ENCODE measurements around the gene C17orf67.

The C17orf67 gene

DNA sequence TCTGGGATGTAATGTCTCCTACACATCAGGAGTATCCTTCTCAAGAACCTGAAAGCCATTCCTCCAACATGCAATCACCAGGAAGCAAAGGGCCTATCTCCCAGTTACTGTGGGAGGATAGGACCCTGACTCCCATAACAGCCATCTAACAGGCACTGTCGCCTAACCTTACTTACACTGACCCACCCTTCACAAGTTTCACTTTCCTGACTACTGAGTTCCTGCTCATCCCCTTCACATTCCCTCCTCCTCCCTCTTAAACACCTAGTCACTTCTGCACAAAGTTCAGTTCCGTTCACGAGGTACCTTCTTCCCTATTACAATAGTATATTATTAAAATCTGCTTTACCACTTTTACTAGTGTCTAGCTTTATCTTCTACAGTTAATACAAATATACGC lies 1.3 kb downstream of the C17orf67 start:
- no peak for DNase-seq

DNA sequence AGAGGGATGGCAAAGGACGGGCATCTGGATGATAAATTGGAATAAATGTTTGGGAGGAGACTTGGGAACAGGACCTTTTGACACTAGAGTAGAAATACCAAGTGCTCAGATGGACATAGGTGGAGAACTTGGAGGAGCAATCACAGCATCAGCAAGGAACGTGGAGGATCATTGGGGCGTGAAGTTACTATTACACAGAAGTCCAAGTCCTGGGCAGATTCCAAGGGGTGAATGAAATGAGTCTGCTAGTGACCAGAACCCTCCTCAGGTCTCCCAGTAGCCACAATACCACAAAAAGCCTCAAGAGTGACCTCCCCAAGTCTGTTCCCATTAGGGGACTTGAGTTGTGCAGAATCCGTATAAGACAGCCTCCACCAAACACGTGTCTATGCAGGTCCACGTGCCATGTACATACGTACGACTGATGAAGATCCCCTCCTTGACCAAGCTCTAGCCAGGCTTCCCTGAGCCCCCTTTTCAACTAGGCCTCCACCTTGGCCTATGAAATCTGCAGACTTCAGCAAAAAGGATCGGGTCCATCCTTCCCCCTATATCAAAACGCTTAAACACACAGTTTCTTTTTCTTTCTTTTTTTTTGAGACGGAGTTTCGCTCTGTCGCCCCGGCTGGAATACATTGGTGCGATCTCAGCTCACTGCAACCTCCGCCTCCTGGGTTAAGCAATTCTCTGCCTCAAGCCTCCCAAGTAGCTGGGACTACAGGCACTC lies 2.2 kb downstream of the C17orf67 start:
- no peak for DNase-seq

DNA sequence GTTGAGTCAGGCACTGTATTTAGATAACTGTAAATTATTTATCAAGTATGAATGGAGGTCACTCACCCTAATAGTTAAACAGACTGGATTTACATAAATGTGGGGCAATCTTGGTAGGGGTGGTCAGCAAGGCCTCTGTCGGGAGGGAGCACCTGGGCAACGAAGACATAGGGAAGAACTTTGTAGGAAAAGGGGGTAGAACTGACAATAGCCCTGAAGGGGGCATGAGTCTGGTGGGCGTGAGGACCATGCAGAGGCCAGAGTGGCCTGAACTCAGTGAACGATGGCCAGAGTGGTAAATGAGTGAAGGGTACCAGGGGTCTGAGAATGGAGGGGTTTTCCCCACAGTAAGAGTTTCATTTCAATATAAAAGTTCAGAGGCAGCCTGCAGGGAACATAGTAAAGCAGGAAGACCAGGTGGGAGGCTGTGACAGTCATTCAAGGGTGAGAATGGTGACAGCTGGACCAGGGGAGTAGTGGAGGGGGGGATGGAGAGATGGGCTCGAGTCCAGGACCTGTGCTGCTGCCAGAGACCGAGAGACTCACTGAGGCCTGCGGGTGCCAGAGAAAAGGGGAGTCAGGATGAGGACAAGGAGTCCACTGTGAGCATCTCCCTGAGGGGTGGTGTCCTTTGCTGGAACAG lies 2.9 kb downstream of the C17orf67 start:
- DNase-seq: no peak

DNA sequence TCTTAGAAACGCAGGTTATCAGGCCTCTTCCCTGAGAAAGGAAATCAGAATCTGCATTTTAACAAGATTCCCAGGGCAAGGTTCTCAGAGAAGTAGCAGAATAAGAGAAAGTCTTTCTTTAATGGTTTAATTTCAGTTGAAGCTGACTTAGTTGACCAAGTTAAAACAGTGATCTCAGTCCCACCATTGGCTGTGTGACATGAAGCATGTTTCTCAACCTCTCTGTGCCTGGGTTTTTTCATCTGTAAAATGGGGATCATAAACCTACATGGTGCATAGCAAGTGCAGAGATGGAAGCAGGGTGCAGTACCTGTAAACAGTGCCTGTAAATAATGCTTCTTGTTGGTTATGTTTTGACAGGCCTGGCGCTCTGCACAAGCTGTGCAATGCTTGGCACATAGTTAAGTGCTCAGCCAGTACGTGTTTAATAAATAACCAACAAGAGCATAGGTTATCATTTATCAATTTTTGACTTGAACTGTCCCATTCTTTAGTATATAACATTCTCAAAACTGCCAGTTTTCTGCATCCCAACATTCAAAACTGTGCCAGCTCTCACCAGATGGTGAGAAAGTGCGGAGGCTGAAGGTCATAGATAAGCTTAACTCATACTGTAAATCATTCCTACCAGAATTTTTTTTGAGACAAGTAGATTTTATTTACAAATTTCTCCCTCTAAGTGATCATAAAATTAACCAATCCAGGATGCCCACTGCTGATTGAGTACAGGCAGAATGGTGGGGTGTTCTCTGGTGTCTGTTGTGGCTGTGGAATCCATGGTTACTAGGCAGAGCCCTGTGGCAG lies 6.9 kb downstream of the C17orf67 start:
- DNase-seq: no peak

DNA sequence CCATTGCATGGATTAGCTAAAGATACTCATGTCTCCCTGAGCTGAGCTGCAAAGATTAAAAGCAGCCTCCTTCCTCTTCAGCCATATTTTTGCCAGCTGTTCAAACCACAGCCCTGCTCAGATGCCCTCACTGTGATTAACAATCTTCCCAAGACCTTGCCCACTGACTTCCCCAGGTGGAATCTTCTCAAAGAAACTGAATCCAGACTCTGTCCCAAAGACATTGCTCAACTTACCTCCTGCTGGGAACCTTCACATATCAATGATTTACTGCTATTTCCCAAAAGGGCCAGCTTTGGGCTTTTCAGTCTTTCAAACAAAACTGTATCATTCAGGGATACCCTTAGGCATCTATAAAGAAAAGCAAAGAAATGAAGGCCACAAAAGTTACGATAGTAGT lies 9.2 kb downstream of the C17orf67 start:
- DNase-seq: no peak

DNA sequence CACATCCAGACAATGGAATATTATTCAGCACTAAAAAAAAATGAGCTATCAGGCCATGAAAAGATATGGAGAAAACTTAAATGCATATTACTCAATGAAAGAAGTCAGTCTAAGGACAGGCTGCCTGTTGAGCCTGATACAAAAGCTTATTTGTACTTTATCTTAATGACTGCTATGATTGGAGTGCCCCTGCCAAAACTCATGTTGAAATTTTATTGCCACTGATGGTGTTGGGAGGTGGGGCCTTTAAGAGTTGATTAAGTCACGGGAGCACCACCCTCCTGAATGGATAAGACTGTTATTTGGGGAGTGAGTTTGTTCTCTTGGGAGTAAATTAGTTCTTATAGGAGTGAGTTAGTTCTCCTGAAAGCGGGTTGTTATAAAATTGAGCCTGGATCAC lies 9.9 kb downstream of the C17orf67 start:
- DNase-seq: no peak

DNA sequence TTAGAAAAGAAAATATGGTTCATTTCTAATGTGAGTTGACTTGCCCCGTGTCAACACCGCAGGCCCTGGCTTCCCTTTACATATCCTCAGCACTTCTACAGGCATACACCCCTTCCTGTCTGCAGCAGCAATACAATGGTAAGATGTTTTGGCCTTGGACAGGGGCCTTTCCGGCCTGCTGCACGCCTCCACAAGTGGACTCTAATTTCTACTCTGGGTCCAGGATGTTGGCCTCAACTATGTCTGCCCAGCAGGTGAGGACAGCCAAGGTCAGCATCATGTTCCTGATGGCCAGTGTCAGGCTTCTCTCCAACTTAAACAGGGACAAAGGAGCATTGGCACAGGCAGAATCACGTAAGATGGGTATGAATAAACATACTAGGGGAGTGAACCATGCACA lies 11.0 kb downstream of the C17orf67 start:
- no peak for DNase-seq

DNA sequence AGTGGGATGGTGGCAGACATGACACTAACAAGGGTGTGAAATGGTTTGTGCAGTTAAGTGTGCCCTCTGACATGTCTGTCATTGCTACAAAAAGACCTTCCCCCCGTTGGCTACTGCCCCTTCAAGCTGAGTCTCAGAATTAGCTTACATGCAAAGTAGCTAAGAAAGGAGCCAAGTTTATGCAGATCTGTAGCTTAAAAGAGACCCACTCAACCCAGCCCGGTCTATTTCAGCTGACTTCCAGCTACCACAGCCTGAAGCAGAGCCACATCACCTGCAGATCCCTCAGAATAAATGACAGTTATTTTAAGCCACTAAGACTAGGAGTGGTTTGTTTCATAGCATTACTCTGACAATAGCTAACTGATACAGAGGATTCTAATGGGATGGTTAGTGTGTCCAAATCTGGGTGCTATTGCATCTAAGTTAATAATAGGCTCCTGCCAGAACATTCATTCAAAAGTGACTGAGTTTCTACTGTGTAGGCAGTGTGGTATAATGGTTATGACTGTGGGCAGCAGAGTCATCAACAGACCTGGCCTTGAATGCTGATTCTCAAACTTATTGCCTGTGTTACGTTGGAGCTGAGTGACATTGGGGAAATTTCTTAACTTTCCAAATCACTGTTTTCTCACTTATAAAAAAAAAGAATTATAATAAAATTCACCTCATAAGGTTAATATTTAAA lies 11.7 kb downstream of the C17orf67 start:
- DNase-seq: no peak

DNA sequence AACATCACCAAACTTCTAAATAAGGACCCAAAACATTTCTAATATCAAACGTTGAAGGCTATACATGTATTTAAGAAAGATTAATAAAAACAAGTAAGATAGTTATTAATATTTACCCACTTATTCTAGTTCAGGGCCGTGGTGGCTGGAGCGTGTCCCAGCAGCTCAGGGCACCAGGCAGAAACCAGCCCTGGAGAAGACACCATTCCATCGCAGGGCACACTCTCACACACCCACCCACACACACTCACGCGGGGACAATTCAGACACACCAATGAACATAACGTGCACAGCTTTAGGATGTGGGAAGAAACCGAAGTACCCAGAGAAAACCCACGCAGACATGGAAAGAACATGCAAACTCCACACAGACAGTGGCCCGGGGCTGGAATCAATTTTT lies 13.5 kb downstream of the C17orf67 start:
- DNase-seq: no peak

DNA sequence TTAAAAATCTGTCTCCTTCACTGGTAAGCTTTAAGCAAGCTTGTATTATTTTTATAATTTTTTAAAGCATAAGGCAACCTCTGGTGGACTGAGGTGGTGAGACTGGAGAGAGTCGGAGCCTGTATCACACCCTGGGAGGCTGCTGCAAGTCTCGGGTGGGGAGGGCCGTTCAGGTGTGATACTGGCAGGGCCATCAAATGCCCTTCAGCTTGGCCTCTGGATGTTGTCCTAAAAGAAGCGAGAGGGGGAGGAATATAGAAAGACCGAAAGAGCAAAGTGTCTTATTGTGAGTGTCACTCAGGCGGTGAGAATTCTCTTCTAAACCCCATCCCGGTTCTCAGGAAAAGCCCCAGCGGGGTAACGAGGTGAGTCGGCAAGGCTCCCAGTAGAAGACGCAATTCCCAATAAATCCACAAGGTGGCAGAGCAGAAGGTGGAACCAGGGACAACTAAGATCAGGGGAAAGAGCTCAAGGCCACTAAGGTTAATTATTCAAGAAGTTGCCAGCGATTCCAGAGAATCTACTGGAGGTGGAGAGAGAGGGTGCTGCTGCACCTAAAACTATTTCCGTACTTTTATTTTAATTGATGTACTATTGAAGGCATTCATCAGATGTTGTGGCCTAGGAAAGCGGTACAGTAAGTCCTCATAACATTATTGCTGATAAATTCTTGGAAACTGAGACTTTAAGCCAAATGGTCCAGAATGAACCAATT lies 14.1 kb downstream of the C17orf67 start:
- DNase-seq: peak; percentile 62 to 67

DNA sequence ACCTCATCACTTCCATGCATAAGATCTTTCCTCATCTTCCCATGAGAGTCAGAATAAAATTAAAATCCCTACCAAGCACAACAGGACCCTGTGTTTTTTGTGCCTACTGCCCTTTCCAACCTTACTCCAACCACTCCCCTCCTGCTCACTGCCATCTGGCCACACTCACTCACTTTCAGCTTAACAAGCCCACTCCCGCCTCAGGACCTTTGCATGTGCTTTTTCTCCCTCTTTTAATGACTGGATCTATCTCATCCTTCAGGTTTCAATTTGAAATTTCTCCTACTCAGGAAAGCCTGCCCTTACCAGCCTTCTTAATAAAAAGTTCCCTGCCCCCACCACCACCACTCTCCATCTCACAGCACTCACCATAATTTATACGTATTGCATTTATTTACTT lies 14.7 kb downstream of the C17orf67 start:
- DNase-seq: no peak

DNA sequence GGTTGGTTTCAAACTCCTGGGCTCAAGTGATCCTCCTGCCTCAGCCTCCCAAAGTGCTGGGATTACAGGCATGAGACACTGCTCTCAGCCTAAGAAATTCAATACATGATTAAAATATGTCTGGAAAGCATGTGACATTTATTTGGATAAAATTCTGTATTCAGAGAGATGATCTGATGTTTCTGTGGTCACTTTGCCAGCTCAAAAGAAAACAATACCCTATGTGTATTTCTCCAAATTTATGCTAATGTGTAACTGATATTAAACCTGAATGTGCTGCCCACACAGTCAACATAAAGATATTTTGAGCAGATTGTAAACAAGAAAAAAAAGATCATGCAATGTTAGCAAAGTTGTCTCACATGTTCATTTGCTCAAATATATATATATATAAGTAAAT lies 16.7 kb downstream of the C17orf67 start:
- DNase-seq: no peak

DNA sequence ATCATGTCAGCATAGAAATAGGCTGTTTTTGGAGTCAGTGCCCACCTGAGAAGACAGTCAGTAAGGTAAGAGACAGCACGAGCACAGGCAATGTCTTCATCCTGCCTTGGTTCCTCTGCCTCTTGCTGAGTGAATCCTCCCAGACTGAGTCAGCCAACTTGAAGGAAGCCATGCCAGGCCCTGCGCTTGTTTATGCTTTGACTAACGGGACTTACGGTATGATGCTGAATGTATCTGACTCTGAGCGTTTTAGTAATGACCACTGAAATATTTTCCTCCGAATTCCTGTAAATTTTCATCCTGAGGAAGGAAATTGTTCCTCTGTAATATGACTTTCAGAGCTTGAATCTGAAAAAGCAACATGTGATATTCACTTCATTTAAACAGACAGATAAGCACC lies 18.0 kb downstream of the C17orf67 start:
- no peak for DNase-seq

DNA sequence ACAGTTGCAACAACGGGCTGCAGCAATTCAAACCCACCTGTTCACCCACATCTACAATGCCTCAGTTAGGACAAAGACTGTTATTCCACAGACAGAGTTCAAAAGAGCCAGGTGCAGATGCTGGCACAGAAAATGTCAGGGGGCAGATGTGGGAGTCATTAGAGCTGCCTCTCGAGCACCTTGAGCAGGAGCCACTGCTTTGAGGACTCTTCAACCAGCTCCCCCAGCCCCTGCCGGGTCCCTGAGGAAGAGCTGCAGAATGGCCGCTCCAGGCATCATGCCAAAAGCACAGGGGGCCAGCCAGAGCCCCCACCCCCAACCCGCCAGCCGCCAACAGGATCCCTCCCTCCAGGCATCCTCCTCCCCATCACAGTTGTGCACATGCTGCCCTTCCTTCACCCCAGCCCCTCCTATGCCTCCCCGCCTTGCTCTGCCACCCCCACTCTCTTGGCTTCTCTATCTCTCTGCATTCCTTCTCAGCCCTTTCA lies 20.8 kb downstream of the C17orf67 start:
- no peak for DNase-seq

DNA sequence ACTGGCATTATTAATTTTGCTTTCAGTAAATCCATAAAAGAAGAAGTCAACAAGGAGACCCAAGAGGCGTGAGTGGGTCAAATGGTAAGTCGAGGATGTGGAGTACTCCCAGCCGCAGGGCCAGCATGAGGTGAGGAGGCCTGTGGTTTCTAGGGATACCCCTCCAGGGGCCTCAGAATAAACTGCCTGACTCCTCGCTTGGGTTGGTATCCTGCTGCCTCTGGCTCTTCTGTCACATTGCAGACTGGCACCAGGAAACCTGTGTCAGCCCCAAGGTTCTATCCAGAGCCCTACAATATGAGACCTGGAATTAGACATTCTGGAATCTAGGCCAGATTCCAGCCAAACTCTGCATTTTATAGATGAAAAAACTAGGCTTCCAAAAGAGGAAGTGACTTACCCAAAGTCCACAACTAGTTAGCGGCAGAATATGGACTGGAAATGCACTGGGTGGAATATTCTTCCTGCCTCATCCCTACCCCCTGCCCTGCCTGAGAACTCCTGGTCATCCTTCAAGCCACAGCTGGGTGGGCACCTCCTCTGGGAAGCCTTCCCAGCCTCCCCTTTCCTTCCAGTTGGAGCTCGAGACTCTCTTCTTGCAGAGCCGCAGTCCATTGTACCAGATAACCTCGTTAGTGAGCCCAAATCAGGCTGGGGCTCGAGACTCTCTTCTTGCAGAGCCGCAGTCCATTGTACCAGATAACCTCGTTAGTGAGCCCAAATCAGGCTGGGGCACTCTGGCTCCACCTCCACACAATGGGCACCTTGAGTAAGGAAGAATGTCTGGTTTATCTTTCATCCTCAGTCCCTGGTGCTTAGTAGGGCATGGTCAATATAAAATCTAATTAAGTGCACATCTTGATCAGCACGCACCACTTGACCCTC lies 22.6 kb downstream of the C17orf67 start:
- no peak for DNase-seq

DNA sequence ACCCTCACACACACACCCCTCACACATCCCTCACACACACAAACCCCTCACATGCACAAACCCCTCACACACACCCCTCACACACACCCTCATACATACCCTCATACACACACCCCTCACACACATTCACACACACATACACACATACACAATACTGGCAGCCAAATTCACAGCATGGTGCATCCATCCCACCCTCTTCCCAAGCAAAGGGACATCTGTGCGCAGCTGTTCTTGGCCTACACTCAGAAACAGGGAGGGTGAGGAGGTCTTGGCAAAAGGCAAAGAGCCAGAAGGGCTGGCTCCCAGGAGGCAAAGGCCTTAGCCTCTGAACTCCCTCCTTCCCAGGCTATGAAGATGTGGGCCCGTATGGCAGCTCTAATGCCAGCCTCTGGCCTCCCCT lies 23.4 kb downstream of the C17orf67 start:
- DNase-seq: no peak

DNA sequence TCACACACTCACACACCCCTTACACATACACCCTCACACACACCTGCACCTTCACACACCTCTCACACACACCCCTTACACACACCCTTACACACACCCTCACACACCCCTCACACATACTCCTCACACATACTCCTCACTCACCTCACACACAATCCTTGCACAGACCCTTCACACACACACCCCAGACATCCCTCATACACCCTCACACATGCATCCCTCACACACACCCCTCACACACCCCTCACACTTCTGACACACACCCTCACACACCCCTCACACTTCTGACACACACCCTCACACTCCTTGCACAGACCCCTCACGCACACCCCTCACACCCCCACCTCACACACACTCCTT lies 23.9 kb downstream of the C17orf67 start:
- no peak for DNase-seq

DNA sequence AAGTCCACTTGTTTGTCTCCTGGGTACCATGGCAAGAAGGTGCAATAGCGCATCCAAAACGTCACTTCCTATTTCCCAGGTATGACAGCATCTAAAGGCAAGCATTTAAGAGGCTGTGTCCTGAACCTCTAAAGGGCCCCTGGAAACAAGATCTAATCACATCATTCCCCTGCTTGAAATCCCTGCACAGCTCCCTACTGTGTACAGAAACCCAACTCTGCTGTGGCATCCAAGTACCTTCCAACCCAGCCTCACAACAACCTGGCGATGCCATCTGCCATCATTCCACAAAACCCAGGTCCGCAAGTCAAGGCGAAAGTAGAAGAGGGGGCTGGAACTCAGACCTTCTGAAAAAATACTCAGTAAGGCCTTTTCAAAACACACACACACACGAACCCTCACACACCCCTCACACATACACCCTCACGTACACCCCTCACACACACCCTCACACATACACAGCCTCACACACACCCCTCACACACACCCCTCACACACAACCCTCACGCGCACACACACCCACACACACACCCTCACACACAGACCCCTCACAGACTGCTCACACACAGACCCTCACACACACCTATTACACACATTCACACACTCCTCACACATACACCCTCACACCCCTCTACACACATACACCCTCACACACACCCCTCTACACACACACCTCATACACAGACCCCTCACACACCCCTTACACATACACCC lies 24.5 kb downstream of the C17orf67 start:
- no peak for DNase-seq

DNA sequence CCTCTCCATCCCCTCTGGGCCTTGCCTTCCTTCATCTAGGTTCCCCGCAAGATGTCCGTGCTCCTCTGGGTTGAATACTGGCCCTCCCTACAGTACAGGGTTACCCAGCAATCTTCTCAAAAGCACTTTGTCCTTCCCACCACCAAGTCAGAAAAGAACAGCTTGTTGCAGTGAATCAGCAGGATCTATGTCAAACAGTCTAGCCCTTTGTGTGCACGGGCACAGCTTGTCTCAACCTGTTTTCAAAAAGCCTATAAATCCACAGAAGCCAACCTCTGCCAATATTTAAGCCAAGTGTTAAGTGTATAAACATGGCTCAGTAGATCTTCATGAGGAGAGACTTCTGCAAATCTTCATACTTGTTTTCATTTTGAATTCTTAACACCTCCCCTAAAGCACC lies 25.2 kb downstream of the C17orf67 start:
- no peak for DNase-seq

DNA sequence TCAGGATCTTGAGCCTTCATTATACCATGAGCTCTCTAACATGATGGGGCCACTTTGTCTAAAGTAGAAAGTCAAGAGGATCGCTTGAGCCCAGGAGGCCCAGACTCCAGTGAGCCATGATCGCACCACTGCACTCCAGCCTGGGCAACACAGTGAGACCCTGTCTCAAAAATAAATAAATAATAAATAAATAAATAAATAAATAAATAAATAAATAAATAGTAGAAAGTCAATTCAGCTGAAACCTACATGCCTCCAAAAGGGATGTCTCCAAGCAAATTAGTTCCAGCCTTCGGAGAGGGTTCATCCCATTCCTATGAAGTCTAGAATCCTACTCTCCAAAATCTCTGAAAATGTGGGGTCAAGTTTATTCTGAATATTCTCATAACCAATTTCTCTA lies 26.0 kb downstream of the C17orf67 start:
- DNase-seq: no peak

DNA sequence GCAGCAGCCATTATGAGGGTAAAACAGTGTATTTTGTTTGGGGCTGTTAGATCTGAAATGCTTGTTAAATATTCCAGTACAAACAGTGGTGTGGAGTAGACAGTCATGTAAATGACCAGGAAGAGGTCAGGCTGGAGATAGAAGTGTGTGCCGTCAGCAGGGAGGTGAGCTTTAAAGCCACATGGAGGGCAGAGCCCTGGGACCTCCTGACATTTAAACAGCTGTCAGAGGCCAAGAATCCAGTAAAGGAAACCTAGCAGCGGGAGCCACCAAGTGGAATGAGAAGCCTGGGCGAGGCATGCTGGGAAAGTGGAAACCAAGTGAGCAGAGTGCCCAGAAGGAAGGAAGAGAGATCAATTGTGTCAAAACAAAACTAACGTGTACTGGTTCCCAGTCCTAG lies 26.8 kb downstream of the C17orf67 start:
- DNase-seq: no peak

Data from activated CD4-positive, alpha-beta T cell treated with anti-CD3 and anti-CD28 coated beads, Interleukin-2, amount 50 U/mL, for 4 hours (primary cell).